Measurements from ENCODE around the gene NUDT16. TPM values are rescaled to one million over a fixed set of nuclear protein-coding genes. Genes with fewer than 3 reads are reported as not detected.

The NUDT16 gene
- total RNA-seq, 1 experiment from 2014 or later: 13.0 TPM

GRCh38 chr3:131435000-131435399, 53.4 kb downstream of the NUDT16 start:
- no peaks in the 10 kb centered on the region for H3K4me1 Mint-ChIP-seq (ENCODE audit: insufficient read depth, unreplicated experiment)
- CTCF ChIA-PET: interaction anchor here (0.6 kb wide), 1 partner anchor 257 kb away, joined by 3 read pairs; no protein-coding TSS in a partner anchor
- H3K27me3 Mint-ChIP-seq (ENCODE audit: insufficient read depth, unreplicated experiment): peaks cover 49% of the 10 kb centered on the region
- no peaks in the 10 kb centered on the region for H3K36me3 Mint-ChIP-seq (ENCODE audit: insufficient read depth, unreplicated experiment)
- no peak for DNase-seq (ENCODE audit: unreplicated experiment)
- no peak for TF ChIP-seq CTCF (IDR thresholded peaks at IDR 0.05; ENCODE audit: unreplicated experiment)
- no peak overlapping the region for H3K27ac Mint-ChIP-seq (ENCODE audit: low read depth, unreplicated experiment)
- POLR2A ChIA-PET: interaction anchor here (0.5 kb wide), 1 partner anchor 103 kb away, joined by 3 read pairs; no protein-coding TSS in a partner anchor
- intact Hi-C loops (cut with micrococcal nuclease): no loop called here
- H3K9me3 Mint-ChIP-seq (ENCODE audit: unreplicated experiment): no peaks in the 10 kb centered on the region
- no peak overlapping the region for H3K4me3 Mint-ChIP-seq (ENCODE audit: unreplicated experiment)
- no TSS peak for BruUV-seq (replicated peaks)

Other genes starting within 250 kb of the NUDT16 start
- 138 and 179 TPM in 2 replicates for gene MRPL3, start 121.2 kb downstream of the NUDT16 start, total RNA-seq (2022)